Measurements from ENCODE around the gene ARGLU1.
"Not testable (repeated sequence)": the region's sequence is repeated elsewhere in the genome, so short reads cannot be mapped to it uniquely, and the experiment has no call there.

Gene ARGLU1, protein sequence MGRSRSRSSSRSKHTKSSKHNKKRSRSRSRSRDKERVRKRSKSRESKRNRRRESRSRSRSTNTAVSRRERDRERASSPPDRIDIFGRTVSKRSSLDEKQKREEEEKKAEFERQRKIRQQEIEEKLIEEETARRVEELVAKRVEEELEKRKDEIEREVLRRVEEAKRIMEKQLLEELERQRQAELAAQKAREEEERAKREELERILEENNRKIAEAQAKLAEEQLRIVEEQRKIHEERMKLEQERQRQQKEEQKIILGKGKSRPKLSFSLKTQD

DNA sequence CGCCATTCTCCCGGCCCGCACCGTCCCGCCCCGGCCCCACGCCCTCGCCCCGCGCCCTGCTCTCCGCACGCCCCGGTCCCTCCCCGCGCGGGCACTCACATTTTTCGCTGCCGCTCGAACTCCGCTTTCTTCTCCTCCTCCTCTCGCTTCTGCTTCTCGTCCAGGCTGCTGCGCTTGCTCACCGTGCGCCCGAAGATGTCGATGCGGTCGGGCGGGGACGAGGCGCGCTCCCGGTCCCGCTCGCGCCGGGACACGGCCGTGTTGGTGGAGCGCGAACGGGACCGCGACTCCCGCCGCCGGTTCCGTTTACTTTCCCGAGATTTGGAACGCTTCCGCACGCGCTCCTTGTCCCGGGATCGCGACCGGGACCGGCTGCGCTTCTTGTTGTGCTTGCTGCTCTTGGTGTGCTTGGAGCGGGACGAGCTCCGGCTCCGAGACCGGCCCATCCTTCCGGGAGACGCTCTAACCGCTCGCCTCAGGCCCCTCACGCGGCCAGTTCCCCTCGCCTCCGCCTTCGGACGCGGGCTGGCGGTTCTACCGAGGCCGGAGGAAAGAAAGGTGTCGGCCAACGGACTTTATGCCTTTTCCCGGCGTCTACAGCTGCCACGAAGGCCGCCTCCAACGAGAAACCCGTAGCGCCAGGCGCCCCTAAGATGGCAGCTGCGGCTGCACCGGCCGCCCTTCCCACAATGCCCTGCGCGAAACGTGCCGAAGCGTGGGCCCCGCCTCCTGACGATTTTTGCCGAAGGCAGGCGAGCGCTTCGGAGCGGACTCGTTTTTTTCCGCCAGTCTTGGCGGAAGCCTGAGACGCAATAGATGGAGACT, at the start of gene ARGLU1:
Gene ARGLU1 (minus strand): TSS at position 664 of the 825 bp plus-strand sequence. CDS start 218 bp downstream, at position 446.
- peak; percentile 98 for DNase-seq

DNA sequence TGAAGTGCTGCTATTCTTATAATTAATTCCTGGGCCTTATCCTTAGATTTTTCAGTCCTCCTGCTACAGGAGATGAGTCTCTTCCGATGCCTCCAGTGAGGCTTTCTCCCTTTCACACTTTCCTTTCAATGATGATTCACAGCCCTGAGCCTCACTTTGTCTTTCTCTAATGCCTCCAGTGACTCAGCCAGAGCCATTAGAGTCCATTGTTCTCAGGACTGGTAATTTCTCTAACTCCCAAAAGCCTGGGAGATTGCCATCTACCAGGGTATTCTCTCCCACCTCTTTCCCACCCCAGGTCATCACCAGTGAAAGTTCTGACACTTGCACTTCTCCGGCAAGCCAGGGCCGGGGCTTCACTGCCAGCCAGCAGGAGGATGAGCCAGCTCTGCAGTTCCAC, 49.6 kb upstream of the ARGLU1 start:
- no peak for DNase-seq

DNA sequence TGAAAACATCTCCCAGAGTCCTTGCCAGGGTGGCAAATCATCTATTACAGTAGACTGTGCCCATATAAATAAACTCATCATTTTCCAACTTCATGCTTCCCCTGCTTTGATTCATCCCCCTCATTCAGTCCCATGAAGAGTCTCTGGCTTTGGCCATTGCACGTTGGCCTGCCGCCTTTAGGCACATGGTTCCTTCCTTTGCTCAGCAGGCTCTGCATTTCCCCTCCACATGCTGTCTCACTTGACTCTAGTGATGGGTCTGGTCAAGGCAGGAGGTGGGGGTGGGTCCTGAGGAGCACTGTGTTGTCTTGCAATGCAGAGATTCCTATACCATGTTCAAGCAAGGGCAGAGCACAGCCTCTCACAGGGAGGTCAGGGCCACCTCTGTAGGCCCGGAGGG, 48.8 kb upstream of the ARGLU1 start:
- no peak for DNase-seq

DNA sequence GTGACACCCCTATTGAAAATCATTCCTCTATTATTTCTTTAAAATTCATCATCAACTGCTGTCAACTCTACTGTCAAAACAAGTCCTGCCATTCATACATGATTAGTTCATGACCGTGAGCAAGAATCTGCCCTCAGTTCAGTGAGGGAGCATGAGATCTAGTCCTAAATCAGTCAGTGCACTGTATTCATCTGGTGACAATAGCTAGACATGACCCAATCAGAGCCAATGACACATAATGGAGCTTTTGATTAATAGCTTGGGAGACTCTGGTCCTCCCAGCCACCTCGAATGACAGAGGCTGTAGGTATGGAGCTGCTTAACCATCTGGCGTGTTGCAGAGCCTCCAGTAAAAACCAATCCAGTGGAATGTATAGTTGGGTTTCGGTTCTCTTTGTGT, 46.9 kb upstream of the ARGLU1 start:
- no peak for DNase-seq

DNA sequence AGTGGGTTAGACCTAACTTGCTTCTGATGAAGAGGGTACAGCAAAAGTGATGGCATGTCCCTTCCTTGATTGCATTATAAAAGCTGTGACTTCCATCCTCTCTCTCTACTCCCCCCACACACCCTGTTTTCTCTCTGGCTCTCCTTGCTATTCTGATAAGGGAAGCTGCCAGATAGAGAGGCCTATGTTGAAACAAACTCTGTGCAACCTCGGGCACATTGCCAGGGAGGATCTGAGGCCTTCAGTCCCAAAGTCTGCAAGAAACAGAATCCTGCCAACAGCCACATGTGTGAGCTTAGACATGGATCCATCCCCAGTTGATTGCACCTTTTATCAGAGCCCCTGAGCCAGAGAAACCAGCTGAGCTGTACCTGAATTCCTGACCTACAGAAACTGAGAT, 44.8 kb upstream of the ARGLU1 start:
- no peak for DNase-seq

DNA sequence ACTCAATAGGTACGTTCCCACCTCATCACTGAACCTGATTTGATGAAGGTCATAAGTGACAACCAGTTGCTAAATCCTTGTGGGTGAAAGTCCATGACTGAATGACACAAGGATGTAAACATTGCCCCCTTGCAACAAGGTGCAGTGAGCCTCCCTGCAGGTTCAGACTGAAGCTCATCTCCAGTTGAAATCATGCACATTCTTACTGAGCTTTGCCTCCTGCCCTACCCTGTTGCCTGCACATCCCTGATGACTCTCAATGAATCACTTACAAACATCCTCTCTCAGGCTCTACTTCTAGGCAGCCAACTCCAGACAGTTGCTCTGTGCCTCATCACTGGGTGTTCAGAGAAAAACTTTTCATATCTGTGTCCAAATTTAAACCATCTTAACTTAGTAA, 42.5 kb upstream of the ARGLU1 start:
- no peak for DNase-seq

DNA sequence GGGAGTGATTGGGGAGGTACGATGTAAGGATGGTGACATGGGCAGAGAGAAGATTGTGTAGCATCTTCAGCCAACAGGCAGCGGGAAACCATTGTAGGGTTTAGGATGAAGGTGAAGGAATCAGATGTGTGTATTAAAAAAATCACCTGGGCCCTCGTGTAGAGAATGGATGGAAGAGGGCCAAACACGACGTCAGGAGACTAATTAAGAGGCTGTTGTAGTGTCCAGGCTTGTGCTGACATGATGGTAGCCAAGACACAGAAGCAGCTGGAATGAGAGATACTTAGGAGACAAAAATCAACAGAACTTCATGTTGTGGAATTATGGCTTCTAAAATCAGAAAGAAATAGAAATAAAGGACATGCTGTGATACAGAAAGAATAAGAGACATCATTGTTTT, 41.2 kb upstream of the ARGLU1 start:
- no peak for DNase-seq

DNA sequence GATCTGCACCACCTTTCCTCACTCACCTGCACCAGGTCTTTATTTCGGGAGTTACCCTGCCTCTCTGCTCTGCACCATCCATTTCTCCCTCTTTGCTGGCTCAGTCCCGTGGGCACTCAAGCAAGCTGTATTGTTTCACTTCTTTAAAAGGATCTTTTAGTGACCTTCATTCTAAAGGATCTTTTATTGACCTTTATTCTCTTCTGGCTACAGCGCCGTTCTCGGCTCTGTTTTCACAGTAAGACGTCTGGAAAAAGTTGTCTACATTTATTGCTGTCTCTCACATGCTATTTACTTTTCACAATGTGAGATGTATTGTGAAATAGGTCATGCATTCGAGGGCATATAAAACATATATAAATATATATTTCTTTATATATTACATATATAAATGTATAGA, 35.6 kb upstream of the ARGLU1 start:
- DNase-seq = no peak

DNA sequence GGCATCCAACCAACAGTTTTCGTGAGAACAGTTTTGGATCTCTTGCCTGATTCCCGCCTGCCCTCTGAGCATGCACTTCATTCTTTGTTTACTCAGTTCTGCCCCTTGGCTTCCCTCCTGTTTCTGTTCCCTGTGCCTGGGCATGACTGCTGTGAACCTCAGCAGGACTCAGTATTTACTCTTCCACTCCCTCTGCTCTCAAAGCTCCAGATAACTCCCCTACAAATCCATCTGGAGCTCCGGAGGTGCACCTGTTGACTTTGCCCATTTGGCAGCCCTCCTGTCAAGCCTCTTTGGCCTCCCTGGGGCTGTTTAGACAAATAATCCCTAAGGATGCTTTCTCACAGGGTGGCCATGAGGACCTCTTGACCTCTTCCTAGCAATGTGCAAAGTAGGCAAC, 34.2 kb upstream of the ARGLU1 start:
- no peak for DNase-seq

DNA sequence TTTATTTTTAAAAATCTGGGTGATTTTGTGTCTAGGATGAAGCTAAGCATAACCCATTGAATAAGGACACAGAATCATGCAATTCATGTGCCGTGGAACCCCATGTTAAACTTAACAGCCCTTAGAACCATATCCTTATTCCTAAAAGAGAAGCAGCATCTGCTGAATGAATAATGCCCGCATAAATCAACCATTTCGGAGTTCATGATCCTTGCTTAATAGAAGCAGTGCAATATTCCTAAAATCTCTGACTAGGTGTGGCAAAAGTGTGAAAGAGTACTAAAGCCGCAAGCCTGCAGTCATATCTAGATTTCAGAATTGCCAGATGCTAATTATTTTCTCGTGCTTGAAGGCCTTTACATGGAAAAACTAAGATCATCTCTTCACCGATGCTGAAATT, 33.6 kb upstream of the ARGLU1 start:
- no peak for DNase-seq

DNA sequence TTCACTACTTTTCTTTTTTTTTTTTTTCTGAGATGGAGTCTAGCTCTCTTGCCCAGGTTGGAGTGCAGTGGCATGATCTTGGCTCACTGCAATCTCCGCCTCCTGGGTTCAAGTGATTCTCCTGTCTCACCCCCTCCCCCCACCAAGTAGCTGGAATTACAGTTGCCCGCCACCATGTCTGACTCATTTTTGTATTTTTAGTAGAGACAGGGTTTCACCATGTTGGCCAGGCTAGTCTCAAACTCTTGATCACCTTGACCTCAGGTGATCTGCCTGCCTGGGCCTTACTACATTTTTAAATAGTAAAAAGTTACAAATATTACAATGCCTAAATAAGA, 32.8 kb upstream of the ARGLU1 start:
- not testable (repeated sequence) for DNase-seq

DNA sequence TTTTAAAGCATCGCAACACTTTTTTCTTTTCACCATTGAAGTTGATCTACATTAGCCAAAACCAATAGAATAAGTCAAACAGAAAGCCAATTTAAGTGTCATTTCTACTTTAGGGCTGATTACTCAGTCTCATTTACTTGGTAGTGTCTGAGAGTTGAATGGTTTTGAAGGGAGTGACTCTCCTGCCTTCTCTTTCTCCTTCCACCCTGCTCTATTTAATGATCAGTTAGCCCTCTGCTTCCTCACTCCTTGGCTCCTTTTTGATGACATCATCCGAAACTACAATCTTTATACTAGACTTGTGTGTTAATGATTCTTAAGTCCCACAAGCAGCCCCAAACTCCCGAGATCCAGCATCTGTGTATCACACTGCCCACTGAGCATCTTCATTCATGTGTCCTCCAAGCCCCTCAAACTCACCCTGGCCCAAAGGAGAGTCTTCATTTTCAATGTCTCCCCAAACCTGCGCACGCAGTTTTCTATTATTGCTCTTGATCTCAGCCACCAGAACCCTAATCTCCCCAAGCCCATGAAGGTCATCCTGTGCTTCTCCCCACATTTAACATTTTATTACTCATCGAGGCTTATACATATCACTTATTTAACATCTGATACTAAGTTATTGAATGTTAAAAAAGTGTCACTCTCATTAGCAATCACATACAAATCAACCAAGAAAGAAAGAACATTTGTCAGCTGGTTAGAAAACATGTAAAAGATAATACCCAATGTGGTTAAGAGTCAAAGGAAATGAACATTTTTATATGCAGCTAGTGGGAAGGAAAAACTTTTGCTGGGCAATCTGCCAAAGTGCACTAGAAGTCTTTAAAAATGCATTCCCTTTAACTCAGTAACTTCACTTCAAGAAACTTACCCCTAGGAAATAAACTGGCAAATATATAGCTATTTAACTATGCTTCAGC, 32.2 kb upstream of the ARGLU1 start:
- no peak for DNase-seq

DNA sequence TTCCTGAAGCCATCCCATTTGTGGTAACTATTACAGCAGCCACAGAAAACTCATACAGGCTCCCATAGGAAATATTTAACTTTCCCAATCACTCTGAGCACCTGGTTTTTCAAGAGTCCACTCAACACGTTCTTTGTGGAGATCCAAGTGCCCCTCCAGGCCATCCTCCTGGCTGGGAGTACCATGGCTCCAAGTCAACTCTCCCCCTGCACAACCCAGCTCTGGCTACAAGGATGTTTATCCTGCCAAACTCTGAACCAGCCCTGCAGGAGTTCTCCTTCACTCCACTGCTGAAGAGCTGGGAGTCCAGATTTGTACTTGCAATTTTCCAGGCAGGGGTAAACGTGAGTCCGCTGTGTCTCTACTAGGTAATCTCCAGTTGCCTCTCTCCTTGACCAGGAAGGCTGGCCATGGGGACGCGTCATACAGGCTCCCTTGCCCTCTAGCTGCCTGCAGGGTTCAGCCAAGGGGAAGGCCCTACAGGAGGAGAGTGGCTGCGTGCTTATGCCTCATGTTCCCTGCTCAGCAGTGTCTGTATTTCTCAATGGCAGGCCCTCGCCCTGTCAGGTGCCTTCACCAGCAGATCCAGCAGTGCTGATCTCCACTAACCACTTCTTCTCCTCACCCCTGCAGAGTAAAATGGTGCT, 29.9 kb upstream of the ARGLU1 start:
- no peak for DNase-seq

DNA sequence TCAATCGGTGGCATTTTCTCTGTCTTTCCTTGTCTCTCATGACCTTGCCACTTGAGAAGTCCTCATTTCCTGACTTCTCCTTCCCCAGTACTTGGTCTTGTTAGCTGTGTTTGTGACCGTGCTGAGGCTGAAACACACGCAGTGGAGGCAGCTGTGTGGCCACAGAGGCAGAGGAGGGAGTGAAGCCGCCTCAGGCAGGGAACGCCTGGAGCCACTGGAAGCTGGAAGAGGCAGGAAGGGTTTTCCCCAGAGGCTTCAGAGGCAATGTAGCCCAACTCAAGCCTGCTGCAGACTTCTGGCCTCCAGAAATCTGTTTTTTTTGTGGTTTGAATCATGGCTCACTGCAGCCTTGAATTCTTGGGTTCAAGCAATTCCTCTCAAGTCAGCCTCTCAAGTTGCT, 29.2 kb upstream of the ARGLU1 start:
- DNase-seq = no peak

DNA sequence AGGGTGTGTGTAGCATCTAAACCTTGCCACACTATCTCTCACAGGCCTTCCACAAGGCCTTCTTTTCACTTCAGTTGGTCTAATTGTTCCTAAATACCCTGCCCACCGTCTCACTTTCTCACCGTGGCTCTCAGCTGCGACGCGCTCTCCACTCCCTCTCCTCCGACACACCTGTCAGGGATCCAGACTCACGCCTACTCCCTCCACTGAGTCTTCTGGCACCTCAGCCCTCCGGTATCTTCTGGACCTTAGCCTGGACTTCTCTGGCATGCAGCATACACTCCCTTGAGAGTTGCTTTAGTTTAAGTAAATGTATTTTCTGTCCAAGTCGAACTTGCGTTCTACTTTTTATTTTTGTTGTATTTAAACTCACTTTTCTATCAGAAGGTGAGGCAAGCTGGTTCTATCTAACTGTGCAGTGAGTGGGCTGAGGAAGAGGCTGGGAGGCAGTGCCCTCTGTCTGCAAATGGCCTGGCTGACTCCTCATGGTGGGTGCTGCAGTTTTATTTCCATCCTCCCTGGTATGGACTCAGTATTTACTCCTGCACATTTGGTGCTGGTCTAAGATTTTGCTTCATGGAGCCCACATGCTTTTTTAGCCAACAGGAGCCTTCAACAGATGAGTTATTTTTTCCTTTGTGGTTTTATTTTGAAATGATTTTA, 28.5 kb upstream of the ARGLU1 start:
- DNase-seq = no peak

DNA sequence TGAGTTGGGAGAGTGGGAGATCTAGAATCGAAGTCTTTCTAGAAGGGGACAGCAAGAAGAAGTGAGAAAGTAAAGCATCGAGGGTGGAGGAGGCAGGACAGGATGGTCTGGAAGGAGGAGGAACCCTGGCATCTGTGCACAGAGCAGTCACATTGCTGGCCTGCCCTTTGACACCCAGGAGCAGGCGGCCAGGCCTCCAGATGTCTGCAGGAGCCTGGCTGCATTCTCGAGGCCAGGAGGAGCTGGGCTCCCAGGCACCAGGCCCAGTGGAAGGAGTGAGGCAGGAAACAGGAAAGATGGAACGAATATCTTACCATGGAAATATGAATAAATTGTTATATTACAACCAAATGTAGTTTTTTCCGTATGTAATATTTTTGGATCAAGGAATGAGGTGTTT, 27.7 kb upstream of the ARGLU1 start:
- no peak for DNase-seq

DNA sequence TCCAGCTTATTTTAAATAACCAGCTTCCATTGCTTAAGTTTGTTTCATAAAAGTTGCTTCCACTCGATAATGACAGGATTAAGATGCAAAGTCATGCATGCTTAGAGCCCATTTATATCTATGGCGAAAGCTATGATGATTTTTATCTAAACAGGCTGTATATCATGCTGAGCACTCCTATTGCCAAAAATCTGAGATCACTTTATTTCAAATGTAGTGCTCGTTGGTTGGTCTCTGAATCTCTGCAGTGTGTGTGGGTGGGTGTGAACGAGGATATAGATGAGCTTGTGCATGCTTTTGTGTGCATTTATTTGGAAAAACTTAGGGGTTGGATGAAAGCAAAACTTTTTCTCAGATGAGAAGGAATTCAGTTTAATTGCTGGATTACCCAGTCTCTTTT, 27.0 kb upstream of the ARGLU1 start:
- no peak for DNase-seq

DNA sequence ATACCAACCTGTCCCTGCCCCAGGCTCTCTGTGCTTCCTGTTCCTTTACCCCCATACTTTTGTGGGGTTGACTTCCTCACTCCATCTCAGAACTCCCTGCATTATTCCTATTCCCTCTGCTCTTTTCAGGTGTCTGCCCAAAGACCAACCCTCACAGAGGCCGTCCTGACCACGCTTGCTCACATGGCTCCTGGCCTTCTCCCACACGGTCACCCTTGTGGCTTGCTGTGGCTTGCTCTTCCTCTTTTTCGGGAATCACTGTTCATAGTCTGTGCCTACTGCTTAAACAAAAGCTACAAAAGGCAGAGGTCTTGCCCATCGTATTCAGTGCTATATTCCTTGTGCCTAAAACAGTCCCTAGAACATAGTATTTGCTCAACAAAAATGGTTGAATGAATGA, 25.2 kb upstream of the ARGLU1 start:
- DNase-seq = no peak

DNA sequence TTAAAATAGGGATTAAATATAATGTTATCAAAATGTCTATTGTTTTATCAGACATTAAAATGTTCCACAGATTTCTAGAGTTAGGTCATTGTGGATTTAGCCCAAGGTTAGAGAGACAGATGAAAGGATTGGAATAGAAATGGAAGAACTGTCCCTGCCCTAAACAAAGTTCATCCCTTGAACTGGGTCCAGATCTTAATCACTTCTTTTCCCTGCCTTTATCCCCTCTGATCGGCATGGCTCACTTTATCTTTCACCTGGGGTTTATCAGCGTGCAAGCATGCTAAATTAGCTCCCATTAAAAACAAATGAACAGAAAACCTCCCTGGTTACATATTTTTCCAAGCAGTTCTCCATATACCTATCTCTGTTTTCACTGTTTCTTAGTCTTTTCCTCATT, 23.4 kb upstream of the ARGLU1 start:
- no peak for DNase-seq

DNA sequence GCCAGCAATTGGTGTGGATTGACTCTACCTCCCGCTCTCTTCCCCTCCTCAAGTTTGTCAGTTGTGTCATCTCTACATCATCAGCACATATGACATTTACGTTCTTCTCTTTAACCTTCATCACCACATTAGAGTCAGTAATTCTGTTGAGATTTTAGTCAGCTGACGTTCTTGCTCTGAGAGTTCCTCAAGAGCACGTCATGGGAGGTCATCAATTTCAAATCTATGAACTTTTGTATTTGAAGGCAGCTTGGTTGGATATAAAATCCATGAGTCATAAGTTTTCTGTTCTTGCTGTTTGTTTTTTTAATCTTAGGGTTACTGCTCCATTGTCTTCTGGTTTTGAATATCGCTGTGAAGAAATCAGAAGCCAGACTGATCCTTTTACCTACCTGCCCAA, 21.8 kb upstream of the ARGLU1 start:
- DNase-seq = no peak

DNA sequence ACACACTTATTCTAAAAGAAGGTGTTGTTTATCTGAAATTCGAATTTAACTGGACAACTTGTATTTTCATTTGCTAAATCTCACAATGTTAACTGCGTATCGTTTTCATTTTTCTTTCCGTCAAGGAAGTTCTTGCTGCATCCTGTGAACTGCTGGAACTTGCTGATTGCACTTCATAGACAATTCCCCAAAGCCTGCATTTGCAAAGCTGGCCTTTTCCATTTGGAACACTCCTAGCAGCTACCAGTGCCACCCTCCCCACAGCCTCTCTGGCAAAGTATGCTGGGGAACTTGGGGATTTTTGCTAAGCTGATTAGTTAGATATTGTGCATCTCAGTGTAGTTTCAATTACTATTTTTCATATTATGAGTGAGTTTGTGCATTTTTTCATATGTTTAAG, 20.4 kb upstream of the ARGLU1 start:
- no peak for DNase-seq

DNA sequence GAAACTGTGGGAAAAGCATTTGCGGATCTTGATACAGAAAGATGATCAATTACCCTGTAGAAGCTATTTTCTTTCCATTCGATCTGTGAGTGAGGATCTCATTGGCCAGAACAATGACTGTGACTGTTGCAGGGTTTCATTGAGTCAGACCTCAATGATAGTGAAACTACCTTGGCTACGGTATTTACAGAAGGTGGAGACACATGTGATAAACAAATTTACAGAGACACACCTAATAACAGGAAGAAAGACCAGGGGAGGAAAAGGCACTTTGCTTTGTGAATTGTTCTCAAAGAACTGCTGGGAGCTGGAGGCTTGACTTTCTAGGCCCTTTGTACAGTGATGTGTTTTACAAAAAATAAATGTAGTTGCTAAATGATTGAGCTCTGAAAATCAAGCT, 19.9 kb upstream of the ARGLU1 start:
- no peak for DNase-seq
